RWPE1 (cell line): ENCODE data around the gene LAIR1.
A peak's percentile ranks its signal among the peaks of the same experiment; 100 is the strongest.
"Not testable (repeated sequence)": the region's sequence is repeated elsewhere in the genome, so short reads cannot be mapped to it uniquely, and the experiment has no call there.

ENCODE experiments used
- CTCF ChIA-PET: fragments of 350-600 bp; sonication (Branson Sonifier 250); formaldehyde crosslinking; extraction: SDS; loops from one replicate; lab custom pipeline; 2021; lab: Yijun Ruan, JAX
- POLR2A ChIA-PET: fragments of 400-600 bp; formaldehyde crosslinking; extraction: SDS; loops from one replicate; lab custom pipeline; 2020; ENCODE audit warnings: antibody characterized with exemption; ENCODE audit not compliant: low non-redundant PET; lab: Yijun Ruan, JAX
- DNase-seq: peaks from one replicate; pipeline ENCODE4 v3.0.0; 2012; ENCODE audit warnings: low spot score
- H3K27ac ChIP-seq: fragments of 450-650 bp; 2 replicates; pipeline ENCODE4 v1.5.1; 2017
- TF ChIP-seq, protein P1 (sequence below): fragments of 450-650 bp; conservative IDR thresholded peaks from 2 replicates; pipeline ENCODE4 v1.5.1; 2017; ENCODE audit warnings: low read depth, mild to moderate bottlenecking

LAIR1 gene

GRCh38 chr19:54325631-54326030 is 39.1 kb downstream of the LAIR1 start:
- DNase-seq = no peak
- POLR2A ChIA-PET = no interaction called here
- CTCF ChIA-PET = interaction anchor here (0.6 to 1.7 kb wide), 3 partner anchors 9 to 130 kb away, joined by 3 to 6 read pairs (median 3); no protein-coding TSS in a partner anchor
- TF ChIP-seq, protein P1, sequence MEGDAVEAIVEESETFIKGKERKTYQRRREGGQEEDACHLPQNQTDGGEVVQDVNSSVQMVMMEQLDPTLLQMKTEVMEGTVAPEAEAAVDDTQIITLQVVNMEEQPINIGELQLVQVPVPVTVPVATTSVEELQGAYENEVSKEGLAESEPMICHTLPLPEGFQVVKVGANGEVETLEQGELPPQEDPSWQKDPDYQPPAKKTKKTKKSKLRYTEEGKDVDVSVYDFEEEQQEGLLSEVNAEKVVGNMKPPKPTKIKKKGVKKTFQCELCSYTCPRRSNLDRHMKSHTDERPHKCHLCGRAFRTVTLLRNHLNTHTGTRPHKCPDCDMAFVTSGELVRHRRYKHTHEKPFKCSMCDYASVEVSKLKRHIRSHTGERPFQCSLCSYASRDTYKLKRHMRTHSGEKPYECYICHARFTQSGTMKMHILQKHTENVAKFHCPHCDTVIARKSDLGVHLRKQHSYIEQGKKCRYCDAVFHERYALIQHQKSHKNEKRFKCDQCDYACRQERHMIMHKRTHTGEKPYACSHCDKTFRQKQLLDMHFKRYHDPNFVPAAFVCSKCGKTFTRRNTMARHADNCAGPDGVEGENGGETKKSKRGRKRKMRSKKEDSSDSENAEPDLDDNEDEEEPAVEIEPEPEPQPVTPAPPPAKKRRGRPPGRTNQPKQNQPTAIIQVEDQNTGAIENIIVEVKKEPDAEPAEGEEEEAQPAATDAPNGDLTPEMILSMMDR = no peak
- H3K27ac ChIP-seq = no peak overlapping the region

GRCh38 chr19:54325194-54325621 is 39.5 kb downstream of the LAIR1 start:
- DNase-seq = peak; percentile 42
- POLR2A ChIA-PET = no interaction called here
- TF ChIP-seq, protein P1 = peak; percentile 89
- CTCF ChIA-PET = interaction anchor here (0.6 to 1.7 kb wide), 5 partner anchors 9 to 129 kb away, joined by 3 to 6 read pairs (median 4); no protein-coding TSS in a partner anchor
- no peak overlapping the region for H3K27ac ChIP-seq

DNA sequence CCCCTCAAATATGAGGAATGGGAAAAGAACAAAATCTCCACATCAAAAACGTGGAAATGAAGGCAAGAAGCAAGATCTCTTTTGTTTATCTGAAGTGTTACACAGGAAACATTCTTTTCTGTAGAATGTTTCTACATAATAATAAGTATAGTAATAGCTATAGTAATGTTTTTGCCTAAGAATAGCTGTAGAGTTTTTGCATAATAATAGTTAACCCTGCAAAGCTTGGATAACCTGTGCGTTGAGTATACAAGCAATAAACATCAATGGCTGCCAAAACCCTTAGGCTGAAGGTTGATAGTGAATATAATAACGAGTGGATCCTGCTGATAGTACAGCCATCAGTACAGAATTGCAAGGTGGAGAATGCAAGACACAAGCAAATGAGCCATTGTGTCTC is 40.7 kb downstream of the LAIR1 start:
- TF ChIP-seq, protein P1 = no peak
- no peak overlapping the region for H3K27ac ChIP-seq
- DNase-seq = no peak
- ChIA-PET POLR2A (no interaction called here), CTCF (interaction anchor here (0.6 to 0.9 kb wide), 2 partner anchors 64 to 115 kb away, joined by 3 to 4 read pairs; no protein-coding TSS in a partner anchor)

DNA sequence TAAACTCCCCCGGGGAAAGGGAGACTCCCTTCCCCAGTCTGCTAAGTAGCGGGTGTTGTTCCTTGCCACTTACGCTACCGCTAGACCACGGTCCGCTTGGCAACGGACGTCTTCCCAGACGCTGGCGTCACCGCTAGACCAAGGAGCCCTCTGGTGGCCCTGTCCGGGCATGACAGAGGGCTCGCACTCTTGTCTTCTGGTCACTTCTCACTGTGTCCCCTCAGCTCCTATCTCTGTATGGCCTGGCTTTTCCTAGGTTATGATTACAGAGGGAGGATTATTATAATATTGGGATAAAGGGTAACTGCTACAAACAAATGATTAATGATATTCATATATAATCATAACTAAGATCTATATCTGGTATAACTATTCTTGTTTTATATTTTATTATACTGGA is 41.8 kb downstream of the LAIR1 start:
- CTCF ChIA-PET, POLR2A ChIA-PET, H3K27ac ChIP-seq, DNase-seq: not testable (repeated sequence)

GRCh38 chr19:54322295-54322694 is 42.4 kb downstream of the LAIR1 start:
- POLR2A ChIA-PET, CTCF ChIA-PET, H3K27ac ChIP-seq, DNase-seq: not testable (repeated sequence)

DNA sequence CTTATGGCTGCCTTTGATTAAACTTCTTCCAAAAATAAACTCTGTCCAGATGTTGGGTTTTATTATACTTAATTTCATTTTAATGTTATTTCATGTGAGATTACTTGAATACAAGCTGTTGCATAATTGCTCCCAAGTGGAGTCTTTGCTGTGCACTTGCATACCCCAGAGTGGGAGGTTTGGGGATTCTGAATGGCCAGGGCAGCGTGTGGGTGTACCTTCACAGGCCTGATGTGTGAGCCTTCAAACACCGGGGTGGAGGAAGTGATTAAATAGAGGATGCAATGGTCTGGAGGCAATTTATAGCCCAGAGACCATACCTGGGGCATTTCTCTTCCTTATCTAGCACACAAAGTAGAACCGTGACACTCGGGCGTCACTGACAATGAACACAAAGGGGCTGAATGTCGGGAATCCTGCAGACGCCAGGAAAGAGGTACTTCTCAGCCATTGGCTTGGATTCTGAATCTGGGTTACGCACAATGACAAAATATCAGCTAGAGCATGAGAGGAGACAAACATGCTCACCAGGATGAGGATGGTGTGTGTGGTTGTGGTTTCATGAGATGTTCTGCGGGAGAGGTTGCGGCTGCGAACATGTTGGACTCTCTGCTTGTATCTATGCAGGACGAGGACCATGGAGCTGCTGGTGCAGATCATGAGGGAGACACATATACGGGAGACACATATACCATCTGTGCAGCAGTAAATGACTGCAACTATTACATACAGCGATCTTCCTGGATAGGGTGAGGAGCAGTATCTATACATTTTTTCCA is 44.6 kb downstream of the LAIR1 start:
- no peak overlapping the region for H3K27ac ChIP-seq
- ChIA-PET POLR2A (no interaction called here), CTCF (interaction anchor here (0.6 kb wide), 1 partner anchor 143 kb away, joined by 3 read pairs; no protein-coding TSS in a partner anchor)
- DNase-seq = no peak
- TF ChIP-seq, protein P1 = no peak

GRCh38 chr19:54319049-54319448 is 45.7 kb downstream of the LAIR1 start:
- ChIA-PET CTCF (no interaction called here), POLR2A (no interaction called here)
- DNase-seq = no peak
- no peak overlapping the region for H3K27ac ChIP-seq
- TF ChIP-seq, protein P1 = no peak
